Dermis microvascular lymphatic vessel endothelial cell (primary cell): Measurements from ENCODE around the gene WIPF2. TPM values are rescaled to one million over a fixed set of nuclear protein-coding genes. Genes with fewer than 3 reads are reported as not detected.
A peak's percentile ranks its signal among the peaks of the same experiment; 100 is the strongest.

Source experiments
- DNase-seq, 2 donors: peaks; one replicate each; pipeline versions ENCODE4 v3.0.0 to v3.0.0-alpha.2; 2010; ENCODE audit warnings: low read depth in 2 of 2
- total RNA-seq: library from RNA; depleted of rRNA; stranded (reverse); fragments of >200 nt; gene quantifications from 2 replicates; pipeline ENCODE4 v1.2.1, GENCODE V29; 2014

The WIPF2 gene
- total RNA-seq, 1 donor from 2014 or later = 4.7 TPM

GRCh38 chr17:40313668-40314583, 94.8 kb downstream of the WIPF2 start:
- DNase-seq = no peak

GRCh38 chr17:40314584-40314956, 95.5 kb downstream of the WIPF2 start:
- DNase-seq = peak; percentile 80 to 97

- no peak for DNase-seq
Observed at GRCh38 chr17:40315206-40315605, 96.1 kb downstream of the WIPF2 start.

- DNase-seq = no peak
Observed at GRCh38 chr17:40315678-40316570, 96.8 kb downstream of the WIPF2 start.

GRCh38 chr17:40316571-40317344, 97.7 kb downstream of the WIPF2 start:
- peak; percentile 60 to 74 for DNase-seq

- DNase-seq = peak in 1 of 2 donors; percentile 60
Observed at GRCh38 chr17:40317345-40317873, 98.3 kb downstream of the WIPF2 start.

- DNase-seq = peak; percentile 80 to 97
Observed at GRCh38 chr17:40317880-40318829, 99.1 kb downstream of the WIPF2 start.

- DNase-seq = no peak
Observed at GRCh38 chr17:40318830-40319391, 99.8 kb downstream of the WIPF2 start.

GRCh38 chr17:40319651-40320540, 100.8 kb downstream of the WIPF2 start:
- DNase-seq = no peak

- no peak for DNase-seq
Observed at GRCh38 chr17:40320756-40321523, 101.8 kb downstream of the WIPF2 start.

GRCh38 chr17:40321524-40321929, 102.4 kb downstream of the WIPF2 start:
- no peak for DNase-seq

GRCh38 chr17:40321961-40322357, 102.9 kb downstream of the WIPF2 start:
- no peak for DNase-seq

GRCh38 chr17:40322358-40323315, 103.5 kb downstream of the WIPF2 start:
- peak; percentile 93 to 95 for DNase-seq

GRCh38 chr17:40323391-40324381, 104.6 kb downstream of the WIPF2 start:
- DNase-seq = peak; percentile 78 to 90
